GM23338 (cell line): ENCODE data around the gene FARS2. TPM values are rescaled to one million over a fixed set of nuclear protein-coding genes. Genes with fewer than 3 reads are reported as not detected.

Experiments used
- ATAC-seq: fragments of 200-7000 bp; cut with Tn5 transposase; 3 replicates; pipeline ENCODE4 v1.9.1; 2020
- DNase-seq: peaks from one replicate; pipeline ENCODE4 v3.0.0-alpha.2; 2015; ENCODE audit warnings: low spot score
- H2AFZ ChIP-seq: fragments of 200-600 bp; sonication (generic); 2 replicates; pipeline ENCODE4 v1.8.0; 2016; ENCODE audit warnings: antibody characterized with exemption, mild to moderate bottlenecking, moderate library complexity
- H3F3A ChIP-seq: fragments of 200-600 bp; sonication (generic); replicated peaks from 2 replicates; pipeline ENCODE4 v1.8.0; 2017; ENCODE audit warnings: antibody characterized with exemption, mixed run types, low read depth
- H3K27ac ChIP-seq: fragments of 200-600 bp; sonication (generic); 2 replicates; pipeline ENCODE4 v1.6.1; 2016; ENCODE audit warnings: low read depth
- H3K27me3 ChIP-seq: fragments of 200-600 bp; sonication (generic); 2 replicates; pipeline ENCODE4 v1.8.0; 2016; ENCODE audit warnings: mild to moderate bottlenecking, mixed run types, moderate library complexity; ENCODE audit not compliant: insufficient read depth
- H3K36me3 ChIP-seq: fragments of 200-600 bp; sonication (generic); 2 replicates; pipeline ENCODE4 v1.8.0; 2016; ENCODE audit warnings: mild to moderate bottlenecking; ENCODE audit not compliant: insufficient read depth
- H3K4me1 ChIP-seq: fragments of 200-600 bp; sonication (generic); 2 replicates; pipeline ENCODE4 v1.8.0; 2016; ENCODE audit warnings: mild to moderate bottlenecking, moderate library complexity; ENCODE audit not compliant: insufficient read depth
- H3K4me2 ChIP-seq: fragments of 200-600 bp; sonication (generic); 2 replicates; pipeline ENCODE4 v1.7.1; 2017; ENCODE audit warnings: mixed run types
- H3K4me3 ChIP-seq: fragments of 200-600 bp; sonication (generic); 2 replicates; pipeline ENCODE4 v1.6.1; 2016; ENCODE audit warnings: mixed run types
- H3K79me2 ChIP-seq: fragments of 200-600 bp; sonication (generic); replicated peaks from 2 replicates; pipeline ENCODE4 v1.8.0; 2017; ENCODE audit warnings: mild to moderate bottlenecking; ENCODE audit not compliant: insufficient read depth
- H3K9me2 ChIP-seq: fragments of 200-600 bp; sonication (generic); 2 replicates; pipeline ENCODE4 v1.8.0; 2017; ENCODE audit not compliant: insufficient read depth
- H4K20me1 ChIP-seq: fragments of 200-600 bp; sonication (generic); replicated peaks from 2 replicates; pipeline ENCODE4 v1.8.0; 2017; ENCODE audit warnings: mild to moderate bottlenecking; ENCODE audit not compliant: insufficient read depth
- H3K27ac Mint-ChIP-seq: 2 replicates; pipeline ENCODE4 v1.8.0; 2020; ENCODE audit warnings: inconsistent platforms, mild to moderate bottlenecking, moderate library complexity, mixed read lengths
- H3K27me3 Mint-ChIP-seq: 3 replicates; pipeline ENCODE4 v1.8.0; 2022; ENCODE audit warnings: low read depth, mild to moderate bottlenecking, moderate library complexity, mixed read lengths, inconsistent platforms; ENCODE audit not compliant: insufficient read depth, poor library complexity
- H3K36me3 Mint-ChIP-seq: 3 replicates; pipeline ENCODE4 v1.8.0; 2021; ENCODE audit warnings: low read depth, mild to moderate bottlenecking, inconsistent platforms, moderate library complexity, mixed read lengths
- H3K4me1 Mint-ChIP-seq: 3 replicates; pipeline ENCODE4 v1.8.0; 2020; ENCODE audit warnings: mild to moderate bottlenecking, inconsistent platforms, mixed read lengths
- H3K4me3 Mint-ChIP-seq: 3 replicates; pipeline ENCODE4 v1.8.0; 2021; ENCODE audit warnings: moderate library complexity, mild to moderate bottlenecking, inconsistent platforms, mixed read lengths
- H3K9me3 Mint-ChIP-seq: 3 replicates; pipeline ENCODE4 v1.8.0; 2020; ENCODE audit warnings: moderate library complexity, mild to moderate bottlenecking, inconsistent platforms, mixed read lengths
- CREB1 ChIP-seq: fragments of 250-450 bp; sonication (Bioruptor Pico); IDR thresholded peaks from 2 replicates; pipeline ENCODE4 v1.5.0; 2020; ENCODE audit warnings: low read depth, mild to moderate bottlenecking, moderate library complexity
- ETS1 ChIP-seq: IDR thresholded peaks from 2 replicates; pipeline ENCODE4 v1.6.1; 2016; ENCODE audit warnings: antibody characterized with exemption
- EZH2 ChIP-seq: fragments of 200-600 bp; sonication (generic); IDR thresholded peaks from one replicate; pipeline ENCODE4 v1.8.0; 2017; ENCODE audit warnings: antibody characterized with exemption, mild to moderate bottlenecking, low read depth; ENCODE audit not compliant: unreplicated experiment
- JUNB ChIP-seq: IDR thresholded peaks from one replicate; pipeline ENCODE4 v1.6.1; 2016; ENCODE audit warnings: antibody characterized with exemption; ENCODE audit not compliant: unreplicated experiment
- POLR2AphosphoS5 ChIP-seq: IDR thresholded peaks from 2 replicates; pipeline ENCODE4 v1.6.1; 2016; ENCODE audit warnings: antibody characterized with exemption, low read depth
- ZNF114 ChIP-seq: fragments of 250-450 bp; sonication (Bioruptor Pico); IDR thresholded peaks from 2 replicates; pipeline ENCODE4 v1.5.0; 2020; ENCODE audit warnings: mild to moderate bottlenecking, moderate library complexity
- ZNF331 ChIP-seq: fragments of 250-450 bp; sonication (Bioruptor Pico); IDR thresholded peaks from 2 replicates; pipeline ENCODE4 v1.5.0; 2020; ENCODE audit warnings: low read depth, mild to moderate bottlenecking, moderate library complexity
- ZNF462 ChIP-seq: fragments of 250-450 bp; sonication (Bioruptor Pico); IDR thresholded peaks from 2 replicates; pipeline ENCODE4 v1.5.0; 2020; ENCODE audit warnings: mild to moderate bottlenecking, moderate library complexity
- polyA plus RNA-seq: library from polyadenylated mRNA; unstranded; fragments of >200 nt; fragmentation: Nextera tagmentation; extraction: Ambion mirVana; gene quantifications from 2 replicates; pipeline ENCODE4 v1.2.1, GENCODE V29; 2016
- total RNA-seq: library from RNA; depleted of rRNA; stranded (reverse); fragments of >200 nt; shearing (Covaris generic); gene quantifications from 2 replicates; pipeline ENCODE4 v1.2.3, GENCODE V29; 2014

Gene FARS2
- total and polyA plus RNA-seq, 2 experiments from 2014 or later, result 7.6 to 19.0 TPM

GRCh38 chr6:5767471-5767870, 506.2 kb downstream of the FARS2 start:
- no peak overlapping the region for H3K4me3 Mint-ChIP-seq
- no peaks in the 10 kb centered on the region for H3K4me1 ChIP-seq
- H3K36me3 Mint-ChIP-seq, result peaks cover 28% of the 10 kb centered on the region
- H3K9me3 Mint-ChIP-seq, result peaks cover 29% of the 10 kb centered on the region
- no peak overlapping the region for H3K27ac Mint-ChIP-seq
- H3K4me1 Mint-ChIP-seq, result peaks cover 4% of the 10 kb centered on the region; the same call in 1 of the 3 replicates
- H3K27me3 ChIP-seq, result no peaks in the 10 kb centered on the region
- TF ChIP-seq ZNF331 (CRISPR knock-in tag) (no peak), JUNB (no peak), EZH2 (no peak), ETS1 (no peak), ZNF462 (CRISPR knock-in tag) (no peak), CREB1 (CRISPR knock-in tag) (no peak), POLR2AphosphoS5 (no peak), ZNF114 (no peak)
- H4K20me1 ChIP-seq, result no peaks in the 10 kb centered on the region
- no peak overlapping the region for H3K27ac ChIP-seq
- peaks cover 10% of the 10 kb centered on the region for H3K27me3 Mint-ChIP-seq
- no peak overlapping the region for H3K4me2 ChIP-seq
- H3F3A ChIP-seq, result no peaks in the 10 kb centered on the region
- DNase-seq (no peak), ATAC-seq (no peak)
- no peaks in the 10 kb centered on the region for H3K9me2 ChIP-seq
- no peak overlapping the region for H2AFZ ChIP-seq
- no peaks in the 10 kb centered on the region; the same call in 1 of the 2 replicates for H3K36me3 ChIP-seq
- H3K79me2 ChIP-seq, result no peaks in the 10 kb centered on the region
- no peak overlapping the region for H3K4me3 ChIP-seq
